H1 (cell line): ENCODE measurements around the gene FABP7. TPM values are rescaled to one million over a fixed set of nuclear protein-coding genes. Genes with fewer than 3 reads are reported as not detected.

Source experiments
- KDM4A ChIP-seq: IDR thresholded peaks from one replicate; pipeline ENCODE4 v1.7.1; 2012; ENCODE audit warnings: low read depth, mild to moderate bottlenecking, moderate library complexity, low read length, inconsistent platforms; ENCODE audit not compliant: severe bottlenecking
- SIRT6 ChIP-seq: IDR thresholded peaks from one replicate; pipeline ENCODE4 v1.7.1; 2012; ENCODE audit warnings: low read length, inconsistent platforms
- SP2 ChIP-seq: IDR thresholded peaks from 2 replicates; pipeline ENCODE4 v1.6.1; 2012; ENCODE audit warnings: mild to moderate bottlenecking, low read length, inconsistent platforms
- polyA plus RNA-seq, 7 experiments: library from polyadenylated mRNA; depleted of rRNA in 3 of 7; stranded (reverse) in 5 of 7; unstranded in 2 of 7; fragments of >200 nt in 5 of 7; fragments of 200-250 nt in 2 of 7; gene quantifications; 1 replicate in 5 of 7; 2 replicates in 1 of 7; 4 replicates in 1 of 7; pipeline versions ENCODE4 v1.2.1 to v1.2.3, GENCODE V29; 2011 to 2013; ENCODE audit warnings: missing spikeins in 2 of 7, mixed read lengths in 2 of 7
- total RNA-seq: library from RNA; stranded (reverse); fragmentation: NEBNext Ultra II Directional; extraction: Animal tissue kit (Norgen Biotek cat#: 25700); gene quantifications from 2 replicates; pipeline ENCODE4 v1.2.1, GENCODE V29; 2021

FABP7 gene
- total and polyA plus RNA-seq, 2 of the 8 experiments (the other 6 are each of a cell fraction or from before 2014, with no cell fraction given) = 10.6 to 13.1 TPM

GRCh38 chr6:122791310-122791679 is 11.8 kb downstream of the FABP7 start (continued):
- TF ChIP-seq SIRT6 (no peak), KDM4A (no peak), SP2 (no peak)
